Activated naive CD4-positive, alpha-beta T cell treated with anti-CD3 and anti-CD28 coated beads, Interleukin-2, amount 50 U/mL, for 24 hours (primary cell): ENCODE data around the gene GNB1.
"Not testable (repeated sequence)": the region's sequence is repeated elsewhere in the genome, so short reads cannot be mapped to it uniquely, and the experiment has no call there.

Experiments used
- H3K27ac Mint-ChIP-seq: one replicate; pipeline ENCODE4 v1.8.0; 2021; ENCODE audit warnings: mild to moderate bottlenecking, mixed read lengths
- H3K27me3 Mint-ChIP-seq: one replicate; pipeline ENCODE4 v1.8.0; 2021; ENCODE audit warnings: mixed read lengths
- H3K36me3 Mint-ChIP-seq: one replicate; pipeline ENCODE4 v1.8.0; 2021; ENCODE audit warnings: mixed read lengths
- H3K4me1 Mint-ChIP-seq: one replicate; pipeline ENCODE4 v1.8.0; 2021; ENCODE audit warnings: mixed read lengths
- H3K4me3 Mint-ChIP-seq: one replicate; pipeline ENCODE4 v1.8.0; 2021; ENCODE audit warnings: mild to moderate bottlenecking, mixed read lengths
- H3K9me3 Mint-ChIP-seq: one replicate; pipeline ENCODE4 v1.8.0; 2021; ENCODE audit warnings: mixed read lengths

Gene GNB1

GRCh38 chr1:1862905-1863547 is 27.9 kb downstream of the GNB1 start:
- Mint-ChIP-seq H3K27me3 (no peaks in the 10 kb centered on the region), H3K9me3 (no peaks in the 10 kb centered on the region), H3K4me3 (no peak overlapping the region), H3K27ac (no peak overlapping the region), H3K4me1 (peaks cover 71% of the 10 kb centered on the region), H3K36me3 (no peaks in the 10 kb centered on the region)

GRCh38 chr1:1861761-1862310 is 29.1 kb downstream of the GNB1 start:
- H3K9me3 Mint-ChIP-seq, H3K36me3 Mint-ChIP-seq, H3K27me3 Mint-ChIP-seq, H3K4me3 Mint-ChIP-seq: not testable (repeated sequence)
- peak overlapping the region; percentile 70 for H3K27ac Mint-ChIP-seq
- H3K4me1 Mint-ChIP-seq, result peaks cover 76% of the 10 kb centered on the region

GRCh38 chr1:1861339-1861730 is 29.6 kb downstream of the GNB1 start:
- no peaks in the 10 kb centered on the region for H3K9me3 Mint-ChIP-seq
- peak overlapping the region; percentile 70 for H3K27ac Mint-ChIP-seq
- H3K27me3 Mint-ChIP-seq, result no peaks in the 10 kb centered on the region
- no peak overlapping the region for H3K4me3 Mint-ChIP-seq
- H3K36me3 Mint-ChIP-seq, result no peaks in the 10 kb centered on the region
- H3K4me1 Mint-ChIP-seq, result peaks cover 79% of the 10 kb centered on the region

- H3K27ac Mint-ChIP-seq, H3K36me3 Mint-ChIP-seq, H3K9me3 Mint-ChIP-seq, H3K27me3 Mint-ChIP-seq: not testable (repeated sequence)
- peak overlapping the region; percentile 0 for H3K4me3 Mint-ChIP-seq
- peaks cover 78% of the 10 kb centered on the region for H3K4me1 Mint-ChIP-seq
Measured at GRCh38 chr1:1859970-1860697, 30.8 kb downstream of the GNB1 start.

- Mint-ChIP-seq H3K27me3 (no peaks in the 10 kb centered on the region), H3K36me3 (no peaks in the 10 kb centered on the region), H3K4me3 (peak overlapping the region; percentile 42), H3K4me1 (peaks cover 78% of the 10 kb centered on the region), H3K27ac (peak overlapping the region; percentile 55), H3K9me3 (no peaks in the 10 kb centered on the region)
Measured at GRCh38 chr1:1858382-1859086, 32.4 kb downstream of the GNB1 start.

GRCh38 chr1:1857096-1857703 is 33.7 kb downstream of the GNB1 start:
- Mint-ChIP-seq H3K4me3 (no peak overlapping the region), H3K27me3 (no peaks in the 10 kb centered on the region), H3K27ac (peak overlapping the region; percentile 19), H3K4me1 (peaks cover 77% of the 10 kb centered on the region), H3K9me3 (no peaks in the 10 kb centered on the region), H3K36me3 (peaks cover 2% of the 10 kb centered on the region)

GRCh38 chr1:1856161-1856560 is 34.7 kb downstream of the GNB1 start:
- H3K4me3 Mint-ChIP-seq, H3K27ac Mint-ChIP-seq, H3K27me3 Mint-ChIP-seq, H3K9me3 Mint-ChIP-seq, H3K36me3 Mint-ChIP-seq: not testable (repeated sequence)
- peaks cover 72% of the 10 kb centered on the region for H3K4me1 Mint-ChIP-seq

- Mint-ChIP-seq H3K4me3 (no peak overlapping the region), H3K36me3 (peaks cover 2% of the 10 kb centered on the region), H3K9me3 (no peaks in the 10 kb centered on the region), H3K4me1 (peaks cover 71% of the 10 kb centered on the region), H3K27ac (peak overlapping the region; percentile 64), H3K27me3 (no peaks in the 10 kb centered on the region)
Measured at GRCh38 chr1:1853593-1854257, 37.2 kb downstream of the GNB1 start.

- Mint-ChIP-seq H3K27ac (peak overlapping the region; percentile 30), H3K9me3 (no peaks in the 10 kb centered on the region), H3K4me1 (peaks cover 70% of the 10 kb centered on the region), H3K4me3 (no peak overlapping the region), H3K36me3 (peaks cover 2% of the 10 kb centered on the region), H3K27me3 (no peaks in the 10 kb centered on the region)
Measured at GRCh38 chr1:1852619-1853414, 38.1 kb downstream of the GNB1 start.

GRCh38 chr1:1847890-1848289 is 43.0 kb downstream of the GNB1 start:
- peaks cover 69% of the 10 kb centered on the region for H3K4me1 Mint-ChIP-seq
- peaks cover 2% of the 10 kb centered on the region for H3K36me3 Mint-ChIP-seq
- H3K9me3 Mint-ChIP-seq, result no peaks in the 10 kb centered on the region
- peak overlapping the region; percentile 12 for H3K27ac Mint-ChIP-seq
- no peak overlapping the region for H3K4me3 Mint-ChIP-seq
- H3K27me3 Mint-ChIP-seq, result no peaks in the 10 kb centered on the region

GRCh38 chr1:1847061-1847850 is 43.6 kb downstream of the GNB1 start:
- H3K4me3 Mint-ChIP-seq, result no peak overlapping the region
- peaks cover 71% of the 10 kb centered on the region for H3K4me1 Mint-ChIP-seq
- H3K9me3 Mint-ChIP-seq, result no peaks in the 10 kb centered on the region
- peaks cover 4% of the 10 kb centered on the region for H3K36me3 Mint-ChIP-seq
- no peaks in the 10 kb centered on the region for H3K27me3 Mint-ChIP-seq
- peak overlapping the region; percentile 17 for H3K27ac Mint-ChIP-seq

GRCh38 chr1:1846386-1846918 is 44.4 kb downstream of the GNB1 start:
- H3K27me3 Mint-ChIP-seq, result no peaks in the 10 kb centered on the region
- peaks cover 4% of the 10 kb centered on the region for H3K36me3 Mint-ChIP-seq
- H3K9me3 Mint-ChIP-seq, result no peaks in the 10 kb centered on the region
- H3K27ac Mint-ChIP-seq, result peak overlapping the region; percentile 17
- no peak overlapping the region for H3K4me3 Mint-ChIP-seq
- H3K4me1 Mint-ChIP-seq, result peaks cover 78% of the 10 kb centered on the region

- H3K27me3 Mint-ChIP-seq, result no peaks in the 10 kb centered on the region
- no peaks in the 10 kb centered on the region for H3K9me3 Mint-ChIP-seq
- no peak overlapping the region for H3K4me3 Mint-ChIP-seq
- H3K4me1 Mint-ChIP-seq, result peaks cover 71% of the 10 kb centered on the region
- no peak overlapping the region for H3K27ac Mint-ChIP-seq
- H3K36me3 Mint-ChIP-seq, result peaks cover 4% of the 10 kb centered on the region
Measured at GRCh38 chr1:1842360-1843146, 48.3 kb downstream of the GNB1 start.
